ENCODE results near the gene EP300.
"Not testable (repeated sequence)": the region's sequence is repeated elsewhere in the genome, so short reads cannot be mapped to it uniquely, and the experiment has no call there.

Gene EP300

DNA sequence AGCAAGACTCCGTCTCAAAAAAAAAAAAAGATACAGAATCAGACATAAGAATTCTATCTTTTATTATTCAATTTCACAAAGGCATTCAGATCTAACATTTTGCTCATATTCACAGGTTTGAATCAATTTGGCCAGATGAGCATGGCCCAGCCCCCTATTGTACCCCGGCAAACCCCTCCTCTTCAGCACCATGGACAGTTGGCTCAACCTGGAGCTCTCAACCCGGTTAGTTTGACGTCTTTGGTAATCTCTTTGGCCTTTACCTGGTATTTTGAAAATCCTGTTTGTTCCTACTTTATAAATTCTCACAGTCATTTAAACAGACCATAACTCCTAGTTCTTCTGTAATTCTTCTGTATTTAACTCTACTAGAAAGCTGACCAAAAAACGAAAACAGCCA, 55.3 kb downstream of the EP300 start:
- no peak for DNase-seq (ENCODE audit: low read depth, low spot score)

DNA sequence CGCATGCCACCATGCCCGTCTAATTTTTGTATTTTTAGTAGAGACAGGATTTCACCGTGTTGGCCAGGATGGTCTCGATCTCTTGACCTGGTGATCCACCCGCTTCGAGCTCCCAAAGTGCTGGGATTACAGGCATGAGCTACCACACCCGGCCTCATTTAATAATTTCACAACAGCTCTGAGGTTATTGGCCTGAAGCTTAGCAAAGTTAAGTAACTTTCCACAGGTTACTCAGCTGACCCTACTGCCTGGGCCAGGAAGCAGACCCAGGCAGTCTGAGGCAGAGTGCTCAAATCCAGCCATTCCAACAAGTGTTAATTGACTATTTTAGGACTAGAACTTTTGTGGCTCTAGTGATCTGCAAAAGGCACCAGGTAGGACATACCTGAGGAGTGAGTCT, 60.5 kb downstream of the EP300 start:
- no peak for DNase-seq (ENCODE audit: low read depth, low spot score)

DNA sequence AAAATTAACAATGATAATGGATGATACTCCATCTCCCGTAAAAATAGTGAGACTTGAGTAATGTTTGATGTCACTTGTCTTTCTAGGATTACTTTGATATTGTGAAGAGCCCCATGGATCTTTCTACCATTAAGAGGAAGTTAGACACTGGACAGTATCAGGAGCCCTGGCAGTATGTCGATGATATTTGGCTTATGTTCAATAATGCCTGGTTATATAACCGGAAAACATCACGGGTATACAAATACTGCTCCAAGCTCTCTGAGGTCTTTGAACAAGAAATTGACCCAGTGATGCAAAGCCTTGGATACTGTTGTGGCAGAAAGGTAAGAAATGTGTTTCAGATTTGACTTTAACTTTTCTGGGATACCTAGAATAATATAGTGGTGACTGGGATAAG, 64.7 kb downstream of the EP300 start:
- no peak for DNase-seq (ENCODE audit: low read depth, low spot score)

DNA sequence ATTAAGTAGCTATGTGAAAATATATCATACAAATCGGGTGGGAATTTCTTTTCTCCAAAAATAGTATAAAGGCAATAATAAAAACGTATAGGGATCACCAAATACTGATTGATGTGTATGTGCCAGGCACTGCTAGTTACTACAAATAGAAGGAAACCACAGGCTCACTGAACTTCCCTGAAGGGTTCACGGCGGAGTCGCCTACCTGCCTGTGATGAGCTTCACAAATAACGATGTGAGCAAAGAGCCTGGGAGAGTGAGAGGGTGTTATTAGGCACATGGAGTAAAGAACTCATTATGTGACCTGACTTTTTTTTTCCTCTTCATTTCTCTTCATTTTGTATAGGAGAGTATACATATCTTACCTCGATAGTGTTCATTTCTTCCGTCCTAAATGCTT, 76.8 kb downstream of the EP300 start:
- no peak for DNase-seq (ENCODE audit: low read depth, low spot score)

DNA sequence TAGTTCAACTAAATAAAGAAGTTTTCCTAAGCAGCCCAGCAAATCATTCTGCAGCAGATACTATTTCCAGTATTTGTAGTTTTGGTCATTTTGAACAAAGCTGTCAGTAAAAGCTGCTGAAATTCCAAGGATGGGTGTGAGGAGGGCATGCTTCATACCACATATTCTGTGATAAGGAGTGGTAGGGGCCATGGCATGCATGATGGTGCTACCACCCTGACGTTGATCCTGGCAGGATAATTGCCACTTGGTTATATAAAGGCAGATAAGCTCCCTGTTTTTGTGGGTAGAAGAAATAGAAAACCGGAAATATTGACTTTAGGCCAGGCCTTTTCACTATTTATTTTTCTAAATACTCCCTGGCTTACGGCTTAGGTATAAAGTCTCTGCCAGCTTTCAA, 79.6 kb downstream of the EP300 start:
- no peak for DNase-seq (ENCODE audit: low read depth, low spot score)

DNA sequence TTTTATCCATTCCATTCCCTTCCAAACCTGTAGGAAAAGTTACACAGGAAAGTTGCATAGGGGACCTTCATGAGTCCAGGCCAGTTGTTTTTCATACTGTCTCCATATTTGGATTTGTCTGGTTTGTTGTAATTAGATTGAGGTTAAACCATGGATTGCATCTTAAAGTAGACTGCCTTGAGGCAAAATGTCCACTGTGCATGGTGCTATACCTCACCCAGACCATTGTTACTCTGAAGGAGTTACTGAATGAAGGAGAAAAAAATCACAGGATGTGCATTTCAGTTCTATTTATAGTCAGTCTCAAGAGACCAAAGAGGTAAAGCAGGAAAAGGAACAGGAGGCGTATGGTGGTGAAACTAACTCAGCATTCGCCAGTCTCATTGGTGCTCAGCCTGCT, 83.2 kb downstream of the EP300 start:
- DNase-seq (ENCODE audit: low read depth, low spot score), result no peak

DNA sequence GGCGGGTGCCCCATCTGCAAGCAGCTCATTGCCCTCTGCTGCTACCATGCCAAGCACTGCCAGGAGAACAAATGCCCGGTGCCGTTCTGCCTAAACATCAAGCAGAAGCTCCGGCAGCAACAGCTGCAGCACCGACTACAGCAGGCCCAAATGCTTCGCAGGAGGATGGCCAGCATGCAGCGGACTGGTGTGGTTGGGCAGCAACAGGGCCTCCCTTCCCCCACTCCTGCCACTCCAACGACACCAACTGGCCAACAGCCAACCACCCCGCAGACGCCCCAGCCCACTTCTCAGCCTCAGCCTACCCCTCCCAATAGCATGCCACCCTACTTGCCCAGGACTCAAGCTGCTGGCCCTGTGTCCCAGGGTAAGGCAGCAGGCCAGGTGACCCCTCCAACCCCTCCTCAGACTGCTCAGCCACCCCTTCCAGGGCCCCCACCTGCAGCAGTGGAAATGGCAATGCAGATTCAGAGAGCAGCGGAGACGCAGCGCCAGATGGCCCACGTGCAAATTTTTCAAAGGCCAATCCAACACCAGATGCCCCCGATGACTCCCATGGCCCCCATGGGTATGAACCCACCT, 84.7 kb downstream of the EP300 start:
- no peak for DNase-seq (ENCODE audit: low read depth, low spot score)

DNA sequence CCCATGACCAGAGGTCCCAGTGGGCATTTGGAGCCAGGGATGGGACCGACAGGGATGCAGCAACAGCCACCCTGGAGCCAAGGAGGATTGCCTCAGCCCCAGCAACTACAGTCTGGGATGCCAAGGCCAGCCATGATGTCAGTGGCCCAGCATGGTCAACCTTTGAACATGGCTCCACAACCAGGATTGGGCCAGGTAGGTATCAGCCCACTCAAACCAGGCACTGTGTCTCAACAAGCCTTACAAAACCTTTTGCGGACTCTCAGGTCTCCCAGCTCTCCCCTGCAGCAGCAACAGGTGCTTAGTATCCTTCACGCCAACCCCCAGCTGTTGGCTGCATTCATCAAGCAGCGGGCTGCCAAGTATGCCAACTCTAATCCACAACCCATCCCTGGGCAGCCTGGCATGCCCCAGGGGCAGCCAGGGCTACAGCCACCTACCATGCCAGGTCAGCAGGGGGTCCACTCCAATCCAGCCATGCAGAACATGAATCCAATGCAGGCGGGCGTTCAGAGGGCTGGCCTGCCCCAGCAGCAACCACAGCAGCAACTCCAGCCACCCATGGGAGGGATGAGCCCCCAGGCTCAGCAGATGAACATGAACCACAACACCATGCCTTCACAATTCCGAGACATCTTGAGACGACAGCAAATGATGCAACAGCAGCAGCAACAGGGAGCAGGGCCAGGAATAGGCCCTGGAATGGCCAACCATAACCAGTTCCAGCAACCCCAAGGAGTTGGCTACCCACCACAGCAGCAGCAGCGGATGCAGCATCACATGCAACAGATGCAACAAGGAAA, 85.4 kb downstream of the EP300 start:
- no peak for DNase-seq (ENCODE audit: low read depth, low spot score)

DNA sequence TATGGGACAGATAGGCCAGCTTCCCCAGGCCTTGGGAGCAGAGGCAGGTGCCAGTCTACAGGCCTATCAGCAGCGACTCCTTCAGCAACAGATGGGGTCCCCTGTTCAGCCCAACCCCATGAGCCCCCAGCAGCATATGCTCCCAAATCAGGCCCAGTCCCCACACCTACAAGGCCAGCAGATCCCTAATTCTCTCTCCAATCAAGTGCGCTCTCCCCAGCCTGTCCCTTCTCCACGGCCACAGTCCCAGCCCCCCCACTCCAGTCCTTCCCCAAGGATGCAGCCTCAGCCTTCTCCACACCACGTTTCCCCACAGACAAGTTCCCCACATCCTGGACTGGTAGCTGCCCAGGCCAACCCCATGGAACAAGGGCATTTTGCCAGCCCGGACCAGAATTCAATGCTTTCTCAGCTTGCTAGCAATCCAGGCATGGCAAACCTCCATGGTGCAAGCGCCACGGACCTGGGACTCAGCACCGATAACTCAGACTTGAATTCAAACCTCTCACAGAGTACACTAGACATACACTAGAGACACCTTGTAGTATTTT, 86.1 kb downstream of the EP300 start:
- DNase-seq (ENCODE audit: low read depth, low spot score), result no peak

DNA sequence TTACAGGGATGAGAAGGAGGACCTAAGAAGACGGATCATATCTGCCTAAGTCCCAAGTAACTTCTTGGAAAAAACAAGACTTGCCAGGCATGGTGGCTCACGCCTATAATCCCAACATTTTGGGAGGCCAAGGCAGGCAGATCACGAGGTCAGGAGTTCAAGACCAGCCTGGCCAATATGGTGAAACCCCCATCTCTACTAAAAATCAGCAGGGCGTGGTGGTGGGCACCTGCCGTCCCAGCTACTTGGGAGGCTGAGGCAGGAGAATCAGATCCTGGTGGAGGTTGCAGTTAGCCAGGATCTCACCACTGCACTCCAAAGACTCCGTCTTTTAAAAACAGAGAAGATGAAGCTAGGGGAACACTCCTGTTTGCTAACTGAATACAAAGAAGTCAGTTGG, 88.0 kb downstream of the EP300 start:
- DNase-seq (ENCODE audit: low read depth, low spot score), result not testable (repeated sequence)

DNA sequence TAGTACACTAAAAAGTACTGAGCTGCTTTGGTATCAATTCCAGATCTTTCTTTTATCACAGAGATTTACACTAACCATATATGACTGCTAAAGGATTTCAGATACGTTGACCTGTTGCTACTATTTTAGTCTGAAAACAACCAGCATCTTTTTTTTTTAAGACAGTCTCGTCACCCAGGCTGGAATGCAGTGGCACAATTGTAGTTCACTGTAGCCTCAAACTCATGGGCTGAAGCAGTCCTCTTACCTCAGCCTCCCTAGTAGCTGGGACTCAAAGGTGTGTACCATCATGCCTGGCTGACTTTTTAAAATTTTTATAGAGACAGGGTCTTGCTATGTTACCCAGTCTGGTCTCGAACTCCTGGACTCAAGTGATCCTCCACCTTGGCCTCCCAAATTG, 88.5 kb downstream of the EP300 start:
- DNase-seq (ENCODE audit: low read depth, low spot score), result no peak

DNA sequence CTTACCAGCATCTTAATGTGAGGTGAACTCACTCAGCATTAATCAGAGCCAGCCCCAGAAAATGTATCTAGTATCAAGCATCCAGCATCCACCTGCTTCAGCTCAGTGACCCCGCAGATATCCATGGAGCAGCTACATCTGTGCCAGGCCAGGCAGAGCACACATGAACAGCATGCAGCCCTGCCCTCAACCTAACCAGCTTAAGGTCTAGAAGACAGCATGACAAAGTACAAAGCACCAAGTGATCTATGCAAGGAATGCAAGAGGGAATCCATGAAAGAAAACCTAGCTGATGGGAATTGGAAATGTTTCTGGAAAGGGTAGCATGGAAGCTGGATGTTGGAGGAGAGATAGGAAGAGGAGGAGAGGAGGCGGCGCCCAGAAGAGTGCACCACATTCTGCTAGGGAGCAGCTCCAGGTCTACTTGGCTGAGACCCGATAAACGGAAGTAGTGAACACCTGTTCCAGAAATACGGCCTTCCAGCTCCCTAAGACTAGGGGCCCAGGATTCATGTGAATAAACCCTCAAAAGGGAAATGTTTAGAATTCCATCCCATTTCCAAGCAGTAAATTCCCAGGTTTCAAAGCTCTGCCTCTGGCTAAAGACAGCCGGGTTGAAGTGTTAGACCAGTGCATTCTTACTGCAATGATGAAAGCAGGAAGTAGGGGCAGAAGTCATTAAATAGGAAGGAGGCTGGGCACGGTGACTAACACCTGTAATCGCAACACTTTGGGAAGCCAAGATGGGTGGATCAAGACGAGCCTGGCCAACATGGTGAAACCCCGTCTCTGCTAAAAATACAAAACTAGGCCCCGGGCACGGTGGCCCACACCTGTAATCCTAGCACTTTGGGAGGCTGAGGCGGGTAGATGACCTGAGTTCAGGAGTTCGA, 89.2 kb downstream of the EP300 start:
- DNase-seq (ENCODE audit: low read depth, low spot score), result no peak

DNA sequence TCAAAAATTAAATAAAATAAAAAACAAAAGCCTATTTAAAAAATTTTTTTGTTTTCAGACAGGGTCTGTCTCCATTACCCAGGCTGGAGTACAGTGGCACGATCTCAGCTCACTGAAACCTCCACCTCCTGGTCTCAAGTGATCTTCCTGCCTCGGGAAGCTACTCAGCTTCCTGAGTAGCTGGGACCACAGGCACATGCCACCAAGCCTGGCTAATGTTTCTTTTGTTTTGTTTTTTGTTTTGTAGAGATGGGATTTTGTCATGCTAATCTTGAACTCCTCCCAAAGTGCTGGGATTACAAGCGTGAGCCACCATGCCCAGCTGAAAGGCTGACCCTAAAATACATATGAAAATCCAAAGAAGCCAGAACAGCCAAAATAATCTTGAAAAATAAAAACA, 92.3 kb downstream of the EP300 start:
- no peak for DNase-seq (ENCODE audit: low read depth, low spot score)

DNA sequence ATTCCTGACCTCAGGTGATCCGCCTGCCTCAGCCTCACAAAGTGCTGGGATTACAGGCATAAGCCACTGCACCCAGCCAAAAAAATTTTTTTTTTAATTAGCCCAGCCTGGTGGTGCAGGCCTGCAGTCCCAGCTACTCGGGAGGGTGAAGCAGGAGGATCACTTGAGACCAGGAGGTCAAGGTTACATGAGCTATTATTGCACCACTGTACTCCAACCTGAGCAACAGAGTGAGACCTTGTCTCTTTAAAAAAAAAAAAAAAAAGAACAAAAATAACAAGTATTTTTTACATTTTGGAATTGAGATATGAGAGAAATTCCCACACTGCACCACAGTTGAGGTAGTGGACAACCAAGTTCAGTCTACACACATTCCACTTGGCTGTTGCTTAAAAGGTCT, 99.1 kb downstream of the EP300 start:
- no peak for DNase-seq (ENCODE audit: low read depth, low spot score)

DNA sequence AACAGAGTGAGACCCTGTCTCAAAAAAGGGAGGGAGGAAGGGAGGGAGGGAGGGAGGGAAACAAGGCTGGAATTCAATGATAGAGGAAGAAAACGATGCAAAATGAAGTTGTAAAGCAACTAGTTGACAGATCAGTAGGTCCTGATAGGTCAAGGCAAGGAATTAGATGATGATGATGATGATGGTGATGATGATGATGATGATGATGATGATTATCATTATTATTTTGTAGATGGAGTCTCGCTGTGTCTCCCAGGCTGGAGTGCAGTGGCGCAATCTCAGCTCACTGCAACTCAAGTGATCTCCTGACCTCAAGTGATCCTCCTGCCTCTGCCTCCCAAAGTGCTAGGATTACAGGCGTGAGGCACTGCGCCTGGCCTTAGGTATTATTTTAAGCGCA, 101.4 kb downstream of the EP300 start:
- no peak for DNase-seq (ENCODE audit: low read depth, low spot score)

DNA sequence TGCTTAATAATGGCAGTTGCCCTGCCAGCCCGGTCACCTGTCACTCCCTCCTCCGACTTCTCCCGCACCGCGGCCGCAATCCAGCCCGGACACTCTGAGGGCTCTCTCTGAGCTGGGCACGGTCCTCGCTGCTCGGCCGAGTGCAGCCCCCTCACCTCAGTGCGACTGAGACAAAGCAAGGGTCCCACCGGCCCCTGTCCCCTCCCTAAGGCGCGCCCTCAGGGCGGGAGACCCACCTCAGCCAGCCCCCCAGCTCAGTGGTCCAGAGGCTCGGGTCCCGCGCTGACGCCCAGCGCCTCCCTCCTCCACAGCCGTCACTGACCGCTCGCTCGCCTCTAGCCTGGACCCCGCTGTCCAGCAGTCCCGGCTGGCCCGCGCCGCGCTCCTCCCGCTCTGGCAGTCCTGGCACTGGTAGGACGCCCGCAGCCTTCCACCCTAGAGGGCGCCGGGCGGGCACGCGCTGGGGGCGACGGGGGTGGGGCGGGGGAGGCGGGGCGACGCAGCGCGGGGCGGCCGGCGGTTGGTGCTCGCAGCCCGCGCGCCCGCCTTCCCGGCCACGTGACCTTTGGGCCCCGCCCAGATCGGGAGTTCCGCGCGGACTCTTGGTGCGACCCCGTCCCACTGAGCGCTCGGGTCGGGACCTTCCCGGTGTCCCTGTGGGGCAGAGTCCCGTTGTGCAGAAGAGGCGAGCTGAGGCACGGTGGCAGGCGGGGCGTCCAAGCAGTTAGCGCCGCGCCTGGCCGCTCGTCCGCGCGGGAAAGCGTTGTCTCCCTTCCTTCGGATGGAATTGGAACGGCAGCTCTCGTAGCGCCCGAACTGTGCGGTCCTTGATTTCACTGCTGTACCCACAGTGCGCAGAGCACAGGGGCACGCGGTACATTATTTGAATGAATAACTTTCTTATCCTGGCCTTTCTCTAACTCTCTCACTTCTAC, 104.9 kb downstream of the EP300 start:
- DNase-seq (ENCODE audit: low read depth, low spot score), result no peak

DNA sequence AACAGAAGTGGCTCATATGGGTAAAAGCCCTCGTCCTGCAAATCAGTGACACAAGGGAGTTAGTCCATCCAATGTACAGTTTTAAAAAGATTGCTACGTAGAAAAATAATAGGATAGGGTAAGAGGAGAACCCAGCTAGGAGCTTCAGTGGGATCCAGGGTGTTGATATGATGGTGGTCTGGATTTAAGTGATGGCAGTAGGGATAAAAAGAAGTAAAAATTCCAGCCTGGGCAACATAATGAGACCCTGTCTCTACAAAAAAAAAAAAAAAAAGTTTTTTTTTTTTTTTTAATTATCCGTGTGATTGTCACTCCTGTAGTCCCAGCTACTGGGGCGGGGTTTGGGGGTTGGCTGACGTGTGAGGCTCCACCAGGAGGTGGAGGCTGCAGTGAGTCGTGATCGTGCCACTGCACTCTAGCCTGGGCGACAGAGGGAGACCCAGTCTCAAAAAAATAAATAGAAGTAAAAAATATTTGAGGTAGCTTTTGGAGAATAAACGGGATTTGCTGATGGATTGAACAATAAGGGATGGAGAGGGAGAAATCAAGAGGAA, 105.7 kb downstream of the EP300 start:
- no peak for DNase-seq (ENCODE audit: low read depth, low spot score)

DNA sequence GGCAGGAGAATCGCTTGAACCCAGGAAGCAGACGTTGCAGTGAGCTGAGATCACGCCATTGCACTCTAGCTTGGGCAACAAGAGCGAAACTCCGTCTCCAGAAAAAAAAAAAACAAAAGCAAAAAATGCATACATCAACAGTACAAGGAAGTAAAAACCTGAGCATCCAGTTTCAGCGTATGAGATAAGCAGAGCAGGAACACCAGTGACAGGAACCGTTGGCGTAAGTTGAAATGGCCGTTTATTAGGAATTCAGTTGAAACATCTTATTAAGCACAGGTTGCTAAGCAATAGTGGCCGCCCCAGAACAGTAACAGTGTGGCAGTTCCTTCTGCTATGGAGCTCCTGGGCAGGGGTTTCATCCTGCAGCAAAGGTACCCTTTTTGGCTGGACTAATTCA, 108.7 kb downstream of the EP300 start:
- DNase-seq (ENCODE audit: low read depth, low spot score), result no peak

DNA sequence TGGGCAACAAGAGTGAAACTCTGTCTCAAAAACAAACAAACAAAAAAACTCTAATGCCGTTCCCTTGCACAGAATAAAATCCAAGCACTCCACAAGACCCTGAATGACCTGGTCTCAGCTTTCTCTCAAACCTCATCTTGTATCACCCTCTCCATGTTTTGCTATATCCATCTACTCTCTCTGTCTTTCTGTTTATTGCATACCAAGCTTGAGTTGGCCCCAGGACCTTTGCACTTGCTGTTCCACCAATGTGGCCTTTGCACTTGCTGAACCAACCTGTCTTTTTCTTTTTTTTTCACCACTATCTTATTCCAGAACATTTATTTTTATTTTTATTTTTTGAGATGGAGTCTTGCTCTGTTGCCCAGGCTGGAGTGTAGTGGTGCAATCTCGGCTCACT, 110.7 kb downstream of the EP300 start:
- DNase-seq (ENCODE audit: low read depth, low spot score), result no peak

DNA sequence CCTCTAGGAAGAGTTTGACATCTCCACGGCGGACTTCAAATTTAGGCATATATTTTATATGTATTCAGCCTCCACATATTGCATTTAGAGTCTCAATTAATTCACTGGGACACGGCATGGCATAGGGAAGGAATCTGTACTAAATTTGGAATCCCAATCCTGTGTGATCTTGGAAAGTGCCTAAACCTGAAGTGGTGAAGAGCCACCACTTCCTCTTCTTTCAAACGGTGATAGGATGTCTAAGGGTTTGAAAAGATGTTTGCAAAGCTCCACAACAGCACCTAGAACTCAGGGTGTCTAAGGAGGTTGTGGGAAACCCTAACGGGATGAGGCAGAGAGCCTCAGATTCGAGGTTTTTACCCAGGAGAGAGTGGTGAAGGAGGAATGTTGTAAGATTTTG, 111.7 kb downstream of the EP300 start:
- no peak for DNase-seq (ENCODE audit: low read depth, low spot score)
